Tibial nerve (tissue), 4 donors: ENCODE results near the gene PCOLCE2.

ENCODE experiments used
- EP300 ChIP-seq, 2 donors: sonication (generic); formaldehyde crosslinking; IDR thresholded peaks; one replicate each; pipeline ENCODE4 v1.6.1; 2017; ENCODE audit warnings: antibody characterized with exemption in 2 of 2, mild to moderate bottlenecking in 1 of 2
- POLR2A ChIP-seq, 2 donors: fragments of 450-650 bp; IDR thresholded peaks; one replicate each; pipeline ENCODE4 v1.6.1; 2017; ENCODE audit warnings: antibody characterized with exemption in 2 of 2, mild to moderate bottlenecking in 2 of 2, moderate library complexity in 2 of 2
- TF ChIP-seq, protein P1 (sequence below), 5 experiments: fragments of 200-600 bp in 3 of 5; fragments of 450-650 bp in 2 of 5; sonication (generic) in 3 of 5; IDR thresholded peaks; one replicate each; pipeline ENCODE4 v1.5.1; 2016 to 2019; ENCODE audit warnings: antibody characterized with exemption in 5 of 5, mild to moderate bottlenecking in 3 of 5, moderate library complexity in 2 of 5

GRCh38 chr3:142801746-142802145, 87.1 kb downstream of the PCOLCE2 start:
- TF ChIP-seq, protein P1, sequence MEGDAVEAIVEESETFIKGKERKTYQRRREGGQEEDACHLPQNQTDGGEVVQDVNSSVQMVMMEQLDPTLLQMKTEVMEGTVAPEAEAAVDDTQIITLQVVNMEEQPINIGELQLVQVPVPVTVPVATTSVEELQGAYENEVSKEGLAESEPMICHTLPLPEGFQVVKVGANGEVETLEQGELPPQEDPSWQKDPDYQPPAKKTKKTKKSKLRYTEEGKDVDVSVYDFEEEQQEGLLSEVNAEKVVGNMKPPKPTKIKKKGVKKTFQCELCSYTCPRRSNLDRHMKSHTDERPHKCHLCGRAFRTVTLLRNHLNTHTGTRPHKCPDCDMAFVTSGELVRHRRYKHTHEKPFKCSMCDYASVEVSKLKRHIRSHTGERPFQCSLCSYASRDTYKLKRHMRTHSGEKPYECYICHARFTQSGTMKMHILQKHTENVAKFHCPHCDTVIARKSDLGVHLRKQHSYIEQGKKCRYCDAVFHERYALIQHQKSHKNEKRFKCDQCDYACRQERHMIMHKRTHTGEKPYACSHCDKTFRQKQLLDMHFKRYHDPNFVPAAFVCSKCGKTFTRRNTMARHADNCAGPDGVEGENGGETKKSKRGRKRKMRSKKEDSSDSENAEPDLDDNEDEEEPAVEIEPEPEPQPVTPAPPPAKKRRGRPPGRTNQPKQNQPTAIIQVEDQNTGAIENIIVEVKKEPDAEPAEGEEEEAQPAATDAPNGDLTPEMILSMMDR (IDR thresholded peaks at IDR 0.05), result no peak
- TF ChIP-seq POLR2A (IDR thresholded peaks at IDR 0.05), result no peak
- no peak for TF ChIP-seq EP300 (IDR thresholded peaks at IDR 0.05)
